Endothelial cell of umbilical vein (primary cell): ENCODE measurements around the gene KLF3. TPM values are rescaled to one million over a fixed set of nuclear protein-coding genes. Genes with fewer than 3 reads are reported as not detected.

Source experiments
- BruUV-seq: library from RNA; stranded (reverse); fragments of 400-500 nt; replicated peaks from 2 replicates; lab custom pipeline; 2021; lab: Mats Ljungman, UMichigan
- CTCF ChIA-PET: fragments of 300-600, 350-600 bp; sonication (Branson Sonifier 250); formaldehyde crosslinking; loops from one replicate; lab custom pipeline; 2021; ENCODE audit warnings: antibody characterized with exemption, inconsistent platforms; lab: Charles Lee
- POLR2A ChIA-PET: fragments of 300-600, 350-600 bp; sonication (Branson Sonifier 250); formaldehyde crosslinking; loops from one replicate; lab custom pipeline; 2021; ENCODE audit warnings: antibody characterized with exemption, inconsistent platforms; lab: Charles Lee
- DNase-seq: peaks from one replicate; pipeline ENCODE4 v3.0.0-alpha.2; 2011; ENCODE audit warnings: low read depth, low spot score
- FAIRE-seq: peaks from 2 replicates; lab custom pipeline; 2011; peaks lifted over from hg19 to GRCh38; lab: Jason Lieb, UNC
- H2AFZ ChIP-seq: 2 replicates; pipeline ENCODE4 v1.6.0; 2012; ENCODE audit warnings: low read depth, low read length, control low read depth, inconsistent platforms
- H3K27ac ChIP-seq: 2 replicates; pipeline ENCODE4 v1.5.1; 2011; ENCODE audit warnings: low read depth, mild to moderate bottlenecking, control low read depth, low read length, moderate library complexity; ENCODE audit not compliant: insufficient read depth
- H3K27me3 ChIP-seq, 2 experiments: 2 replicates each; pipeline versions ENCODE4 v1.6.0 to v1.6.1; 2011; ENCODE audit warnings: low read length in 2 of 2, mixed read lengths in 1 of 2; ENCODE audit not compliant: control insufficient read depth in 2 of 2, insufficient read depth in 2 of 2
- H3K36me3 ChIP-seq, 2 experiments: 2 replicates in 1 of 2; 3 replicates in 1 of 2; pipeline ENCODE4 v1.5.1; 2011; ENCODE audit warnings: low read length in 2 of 2, mild to moderate bottlenecking in 1 of 2, moderate library complexity in 1 of 2; ENCODE audit not compliant: control insufficient read depth in 2 of 2, insufficient read depth in 2 of 2; ENCODE audit errors: extremely low read depth in 1 of 2
- H3K4me1 ChIP-seq: 3 replicates; pipeline ENCODE4 v1.5.1; 2011; ENCODE audit warnings: mild to moderate bottlenecking, low read length; ENCODE audit not compliant: control insufficient read depth, insufficient read depth; ENCODE audit errors: extremely low read depth
- H3K4me2 ChIP-seq: 2 replicates; pipeline ENCODE4 v1.6.1; 2011; ENCODE audit warnings: low read length, control low read depth, mixed read lengths; ENCODE audit not compliant: insufficient read depth
- H3K4me3 ChIP-seq, 3 experiments: fragments of 200-600 bp in 1 of 3; sonication (generic), shearing (Covaris generic) in 1 of 3; replicated peaks in 1 of 3; 2 replicates each; pipeline ENCODE4 v1.5.1; 2011 to 2016; ENCODE audit warnings: control low read depth in 3 of 3, low read length in 3 of 3, mild to moderate bottlenecking in 2 of 3, inconsistent platforms in 1 of 3, low read depth in 1 of 3, moderate library complexity in 1 of 3; ENCODE audit not compliant: insufficient read depth in 1 of 3
- H3K79me2 ChIP-seq: 2 replicates; pipeline ENCODE4 v1.6.0; 2012; ENCODE audit warnings: low read length, inconsistent platforms; ENCODE audit not compliant: control insufficient read depth, insufficient read depth
- H3K9ac ChIP-seq: replicated peaks from 2 replicates; pipeline ENCODE3; 2011; ENCODE audit warnings: low read length, control low read depth; ENCODE audit not compliant: insufficient read depth; ENCODE audit errors: extremely low read depth
- H3K9me1 ChIP-seq: replicated peaks from 3 replicates; pipeline ENCODE4 v1.6.0; 2011; ENCODE audit warnings: mild to moderate bottlenecking, low read length; ENCODE audit not compliant: control insufficient read depth, insufficient read depth; ENCODE audit errors: extremely low read depth
- H3K9me3 ChIP-seq: replicated peaks from 2 replicates; pipeline ENCODE4 v1.5.1; 2012; ENCODE audit warnings: low read length, inconsistent platforms; ENCODE audit not compliant: control insufficient read depth, insufficient read depth
- H4K20me1 ChIP-seq: replicated peaks from 2 replicates; pipeline ENCODE3; 2011; ENCODE audit warnings: mild to moderate bottlenecking, low read length; ENCODE audit not compliant: control insufficient read depth, insufficient read depth; ENCODE audit errors: extremely low read depth
- CTCF ChIP-seq, 2 donors: IDR thresholded peaks; 1 replicate in 1 of 2; 2 replicates in 1 of 2; pipeline ENCODE4 v1.5.1; 2011; ENCODE audit warnings: low read length in 2 of 2, mild to moderate bottlenecking in 2 of 2, moderate library complexity in 2 of 2, control low read depth in 1 of 2, inconsistent platforms in 1 of 2, low read depth in 1 of 2; ENCODE audit not compliant: insufficient read depth in 1 of 2; ENCODE audit errors: extremely low read depth in 1 of 2
- EZH2 ChIP-seq: IDR thresholded peaks from 2 replicates; pipeline ENCODE4 v1.6.1; 2012; ENCODE audit warnings: borderline replicate concordance, low read depth, mild to moderate bottlenecking, moderate library complexity, low read length, inconsistent platforms; ENCODE audit not compliant: severe bottlenecking
- FOS ChIP-seq: IDR thresholded peaks from 2 replicates; pipeline ENCODE4 v1.6.1; 2011; ENCODE audit warnings: mild to moderate bottlenecking, low read length, moderate library complexity, borderline replicate concordance; ENCODE audit not compliant: insufficient read depth
- GATA2 ChIP-seq: IDR thresholded peaks from 2 replicates; pipeline ENCODE4 v1.7.0; 2011; ENCODE audit warnings: low read depth, mild to moderate bottlenecking, moderate library complexity, mixed read lengths, low read length; ENCODE audit not compliant: insufficient read length, insufficient read depth
- JUN ChIP-seq: IDR thresholded peaks from 2 replicates; pipeline ENCODE4 v1.6.1; 2011; ENCODE audit warnings: borderline replicate concordance, low read depth; ENCODE audit not compliant: insufficient read length, insufficient read depth
- MAX ChIP-seq: IDR thresholded peaks from 2 replicates; pipeline ENCODE4 v1.6.1; 2011; ENCODE audit not compliant: insufficient read depth, insufficient read length
- MYC ChIP-seq: IDR thresholded peaks from one replicate; pipeline ENCODE4 v1.6.1; 2011; ENCODE audit warnings: mild to moderate bottlenecking, low read depth, low read length
- POLR2A ChIP-seq: IDR thresholded peaks from 2 replicates; pipeline ENCODE4 v1.6.1; 2012; ENCODE audit warnings: low read depth, mild to moderate bottlenecking, control low read depth, low read length
- POLR2AphosphoS5 ChIP-seq: IDR thresholded peaks from 2 replicates; pipeline ENCODE4 v1.6.1; 2012; ENCODE audit warnings: low read depth, mild to moderate bottlenecking, control low read depth, low read length, moderate library complexity; ENCODE audit not compliant: insufficient read depth
- dilution Hi-C: fragments of 300-500 bp; cut with MboI; formaldehyde crosslinking; loops from one replicate; pipeline ENCODE4 v1.15.0; 2019; ENCODE audit warnings: low sequenced_read_pairs; ENCODE audit not compliant: extremely low pct_ligation_motif_present
- intact Hi-C: fragments of 100-400 bp; cut with micrococcal nuclease; formaldehyde crosslinking; loops from one replicate; pipeline ENCODE4 v1.10.0; 2022
- polyA plus RNA-seq, 4 experiments: library from polyadenylated mRNA; depleted of rRNA in 3 of 4; stranded (reverse) in 3 of 4; unstranded in 1 of 4; fragments of >200 nt; gene quantifications; 2 replicates each; pipeline versions ENCODE4 v1.2.1 to v1.2.3, GENCODE V29; 2011 to 2012; ENCODE audit warnings: missing spikeins in 1 of 4
- total RNA-seq: library from RNA; stranded (reverse); gene quantifications from 2 replicates; pipeline ENCODE4 v1.2.3, GENCODE V29; 2021

The KLF3 gene
- total and polyA plus RNA-seq, 2 donors (not counting 3 experiments of a cell fraction or from before 2014, with no cell fraction given) = 27.7 to 50.5 TPM

- H3K79me2 ChIP-seq = peaks cover 15% of the 10 kb centered on the region
- no peaks in the 10 kb centered on the region for H4K20me1 ChIP-seq
- intact Hi-C loops (no loop called here), dilution Hi-C loops (no loop called here)
- H3K9me1 ChIP-seq = no peaks in the 10 kb centered on the region
- no peak for DNase-seq
- no peaks in the 10 kb centered on the region for H3K9me3 ChIP-seq
- no peak for TF ChIP-seq GATA2
- no peak for TF ChIP-seq EZH2
- TF ChIP-seq JUN = no peak
- no peak for TF ChIP-seq MYC
- no peak for TF ChIP-seq CTCF (IDR thresholded peaks at IDR 0.05; ENCODE audit: extremely low read depth in 1 of 2, insufficient read depth in 1 of 2, low read depth in 1 of 2, low read length in 2 of 2)
- no peak for TF ChIP-seq POLR2A
- TF ChIP-seq MAX = no peak
- no peak for TF ChIP-seq FOS
- TF ChIP-seq POLR2AphosphoS5 = no peak
- no peak overlapping the region for H3K9ac ChIP-seq
- FAIRE-seq = no peak
- no peak overlapping the region for H3K4me3 ChIP-seq
- peaks cover 29% of the 10 kb centered on the region for H3K4me1 ChIP-seq
- H2AFZ ChIP-seq = no peak overlapping the region
- no peak overlapping the region for H3K4me2 ChIP-seq
- no TSS peak for BruUV-seq
- ChIA-PET CTCF (no interaction called here), POLR2A (interaction anchor here (0.5 kb wide), 1 partner anchor 27 kb away, joined by 7 read pairs; no protein-coding TSS in a partner anchor)
- H3K36me3 ChIP-seq = peaks cover 40 to 42% of the 10 kb centered on the region in 2 experiments
- no peak overlapping the region for H3K27ac ChIP-seq
- no peaks in the 10 kb centered on the region for H3K27me3 ChIP-seq
Measured at GRCh38 chr4:38692421-38692820, 28.4 kb downstream of the KLF3 start.
